Measurements from ENCODE around the gene PRKX. TPM values are rescaled to one million over a fixed set of nuclear protein-coding genes. Genes with fewer than 3 reads are reported as not detected.
"Not testable (repeated sequence)": the region's sequence is repeated elsewhere in the genome, so short reads cannot be mapped to it uniquely, and the experiment has no call there.

Gene PRKX
- total and polyA plus RNA-seq, 4 experiments from 2014 or later: 63.0 to 73.9 (median 68.5) TPM

GRCh38 chrX:3701445-3701928, 12.0 kb downstream of the PRKX start:
- intact Hi-C loops (cut with micrococcal nuclease); H3K4me3 ChIP-seq (ENCODE audit: low read length in 2 of 2); H3K27me3 Mint-ChIP-seq; H3K27ac ChIP-seq (ENCODE audit: low read depth, low read length); H3K36me3 ChIP-seq (ENCODE audit: insufficient read depth, low read length); H3K27me3 ChIP-seq (ENCODE audit: insufficient read depth, low read length); H3K9me3 Mint-ChIP-seq; H3K9me3 ChIP-seq (ENCODE audit: control insufficient read depth in 1 of 2, low read length in 2 of 2); DNase-seq: not testable (repeated sequence)
- CTCF ChIA-PET (ENCODE audit: partially characterized antibody): interaction anchor here (2.4 kb wide), 1 partner anchor 10 kb away, joined by 9 read pairs; no protein-coding TSS in a partner anchor
- Mint-ChIP-seq H3K4me3 (peak overlapping the region in 7 of 8 donors; percentile 53 to 96 (median 90)), H3K4me1 (peaks cover 33 to 93% (median 52%) of the 10 kb centered on the region in 4 donors), H3K27ac (peak overlapping the region; percentile 81 to 98 (median 92)), H3K36me3 (peaks cover 13 to 21% of the 10 kb centered on the region in 2 donors)
- peaks cover 53% of the 10 kb centered on the region for H3K4me1 ChIP-seq (ENCODE audit: insufficient read depth, low read length)
- POLR2A ChIA-PET (ENCODE audit: partially characterized antibody): interaction anchor here (1.2 to 2.5 kb wide), 2 partner anchors 10 to 15 kb away, joined by 3 to 16 read pairs; no protein-coding TSS in a partner anchor

DNA sequence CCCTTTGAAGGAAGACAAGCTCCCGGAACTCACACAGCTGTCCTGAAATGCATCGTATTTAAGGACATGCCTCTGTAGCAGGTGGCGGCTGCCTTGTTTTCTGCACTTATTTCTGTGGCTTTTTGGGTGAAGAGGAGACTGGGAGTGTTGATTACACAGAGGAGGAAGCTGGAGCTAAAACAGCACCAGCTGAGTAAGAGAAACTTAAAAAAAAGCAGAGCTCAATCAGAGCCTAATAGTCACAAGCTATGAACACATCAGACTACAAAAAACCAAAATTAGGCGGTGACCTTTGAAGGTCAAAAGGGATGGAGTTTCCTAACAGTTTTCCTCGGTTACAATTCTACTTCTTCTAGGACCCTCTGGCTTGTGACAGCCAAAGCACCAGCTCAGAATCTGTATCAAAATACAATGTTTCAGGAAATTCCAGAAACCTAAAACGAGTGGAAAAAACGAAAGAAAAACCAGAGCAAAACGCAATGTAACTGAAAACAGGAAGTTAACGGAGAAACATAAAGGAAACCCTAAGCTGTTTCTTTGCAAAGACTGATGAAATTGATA, 13.5 kb downstream of the PRKX start:
- Mint-ChIP-seq H3K9me3 (peaks cover 0 to 4% (median 0%) of the 10 kb centered on the region in 8 donors), H3K36me3 (peaks cover 13 to 20% of the 10 kb centered on the region in 2 donors), H3K4me3 (peak overlapping the region; percentile 87 to 96 (median 90)), H3K4me1 (peaks cover 40 to 93% (median 56%) of the 10 kb centered on the region in 4 donors), H3K27ac (peak overlapping the region; percentile 91 to 98 (median 93)), H3K27me3 (no peaks in the 10 kb centered on the region)
- H3K36me3 ChIP-seq (ENCODE audit: insufficient read depth, low read length): no peaks in the 10 kb centered on the region
- no peaks in the 10 kb centered on the region for H3K9me3 ChIP-seq (ENCODE audit: control insufficient read depth in 1 of 2, low read length in 2 of 2)
- H3K27ac ChIP-seq (ENCODE audit: low read depth, low read length): peak overlapping the region; percentile 63
- ChIA-PET CTCF (ENCODE audit: partially characterized antibody) (interaction anchor here (0.9 to 2.4 kb wide), 4 partner anchors 12 to 112 kb away, joined by 3 to 9 read pairs (median 6); partner anchors contain the start of gene PRKX), POLR2A (ENCODE audit: partially characterized antibody) (interaction anchor here (0.6 to 2.5 kb wide), 7 partner anchors 9 to 116 kb away, joined by 3 to 16 read pairs (median 3); partner anchors contain the start of gene PRKX)
- peak in 4 of 5 donors; percentile 31 to 44 (median 34) for DNase-seq
- H3K4me1 ChIP-seq (ENCODE audit: insufficient read depth, low read length): peaks cover 50% of the 10 kb centered on the region
- intact Hi-C loops (cut with micrococcal nuclease): loop anchor here (1.0 to 2.0 kb wide), 2 partner anchors 13 to 53 kb away; partner anchors contain the start of gene PRKX
- peak overlapping the region in 1 of 2 donors; percentile 56 for H3K4me3 ChIP-seq (ENCODE audit: low read length in 2 of 2)
- no peaks in the 10 kb centered on the region for H3K27me3 ChIP-seq (ENCODE audit: insufficient read depth, low read length)

- H3K4me1 ChIP-seq (ENCODE audit: insufficient read depth, low read length): peaks cover 48% of the 10 kb centered on the region
- intact Hi-C loops (cut with micrococcal nuclease): loop anchor here (2.0 kb wide), 1 partner anchor 51 kb away; no protein-coding TSS in a partner anchor
- H3K27ac ChIP-seq (ENCODE audit: low read depth, low read length): no peak overlapping the region
- peak overlapping the region in 3 of 8 donors; percentile 29 to 53 (median 41) for H3K4me3 Mint-ChIP-seq
- peaks cover 0 to 4% (median 0%) of the 10 kb centered on the region in 8 donors for H3K9me3 Mint-ChIP-seq
- H3K27me3 Mint-ChIP-seq: no peaks in the 10 kb centered on the region
- no peaks in the 10 kb centered on the region for H3K9me3 ChIP-seq (ENCODE audit: control insufficient read depth in 1 of 2, low read length in 2 of 2)
- POLR2A ChIA-PET (ENCODE audit: partially characterized antibody): no interaction called here
- no peak overlapping the region for H3K4me3 ChIP-seq (ENCODE audit: low read length in 2 of 2)
- peaks cover 8 to 11% of the 10 kb centered on the region in 2 donors for H3K36me3 Mint-ChIP-seq
- DNase-seq: no peak
- H3K27ac Mint-ChIP-seq: peak overlapping the region in 4 of 7 donors; percentile 46 to 57 (median 55)
- no peaks in the 10 kb centered on the region for H3K27me3 ChIP-seq (ENCODE audit: insufficient read depth, low read length)
- H3K4me1 Mint-ChIP-seq: peaks cover 36 to 87% (median 56%) of the 10 kb centered on the region in 4 donors
- CTCF ChIA-PET (ENCODE audit: partially characterized antibody): no interaction called here
- H3K36me3 ChIP-seq (ENCODE audit: insufficient read depth, low read length): no peaks in the 10 kb centered on the region
Measured at GRCh38 chrX:3697701-3698279, 15.7 kb downstream of the PRKX start.

DNA sequence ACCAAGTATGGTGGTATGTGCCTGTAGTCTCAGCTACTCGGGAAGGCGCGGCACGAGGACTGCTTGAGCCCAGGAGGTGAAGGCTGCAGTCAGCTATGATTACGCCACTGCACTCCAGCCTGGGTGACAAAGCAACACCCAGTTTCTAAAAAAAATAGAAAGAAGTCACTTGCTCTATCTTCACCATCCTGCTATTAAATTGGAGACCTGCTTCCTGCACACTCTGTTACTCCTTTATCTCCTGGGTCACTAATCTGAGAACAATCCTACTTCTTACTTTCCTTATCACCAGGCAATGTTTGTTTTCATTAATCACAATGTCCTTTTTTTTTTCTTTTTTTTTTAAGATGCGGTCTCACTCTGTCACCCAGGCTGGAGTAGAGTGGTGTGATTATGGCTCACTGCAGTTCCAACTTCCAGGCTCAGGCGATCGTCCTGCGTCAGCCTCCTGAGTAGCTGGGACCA, 16.2 kb downstream of the PRKX start:
- no peaks in the 10 kb centered on the region for H3K36me3 ChIP-seq (ENCODE audit: insufficient read depth, low read length)
- peaks cover 48% of the 10 kb centered on the region for H3K4me1 ChIP-seq (ENCODE audit: insufficient read depth, low read length)
- POLR2A ChIA-PET (ENCODE audit: partially characterized antibody): no interaction called here
- H3K4me1 Mint-ChIP-seq: peaks cover 36 to 90% (median 56%) of the 10 kb centered on the region in 4 donors
- no peaks in the 10 kb centered on the region for H3K27me3 Mint-ChIP-seq
- H3K9me3 Mint-ChIP-seq: peaks cover 0 to 4% (median 0%) of the 10 kb centered on the region in 8 donors
- H3K27me3 ChIP-seq (ENCODE audit: insufficient read depth, low read length): no peaks in the 10 kb centered on the region
- CTCF ChIA-PET (ENCODE audit: partially characterized antibody): no interaction called here
- no peaks in the 10 kb centered on the region for H3K9me3 ChIP-seq (ENCODE audit: control insufficient read depth in 1 of 2, low read length in 2 of 2)
- DNase-seq: no peak
- peak overlapping the region in 4 of 7 donors; percentile 13 to 55 (median 34) for H3K27ac Mint-ChIP-seq
- no peak overlapping the region for H3K4me3 ChIP-seq (ENCODE audit: low read length in 2 of 2)
- H3K36me3 Mint-ChIP-seq: peaks cover 8 to 11% of the 10 kb centered on the region in 2 donors
- no peak overlapping the region for H3K27ac ChIP-seq (ENCODE audit: low read depth, low read length)
- intact Hi-C loops (cut with micrococcal nuclease): no loop called here
- peak overlapping the region in 6 of 8 donors; percentile 4 to 43 (median 29) for H3K4me3 Mint-ChIP-seq

GRCh38 chrX:3695536-3695935, 17.9 kb downstream of the PRKX start:
- H3K27me3 ChIP-seq (ENCODE audit: insufficient read depth, low read length): no peaks in the 10 kb centered on the region
- CTCF ChIA-PET (ENCODE audit: partially characterized antibody): interaction anchor here (0.6 kb wide), 1 partner anchor 29 kb away, joined by 4 read pairs; no protein-coding TSS in a partner anchor
- H3K27ac Mint-ChIP-seq: peak overlapping the region in 6 of 7 donors; percentile 5 to 85 (median 73)

GRCh38 chrX:3690140-3690539, 23.3 kb downstream of the PRKX start:
- Mint-ChIP-seq H3K4me3 (peak overlapping the region in 1 of 8 donors; percentile 27), H3K9me3 (peaks cover 0 to 1% (median 0%) of the 10 kb centered on the region in 8 donors), H3K4me1 (peaks cover 23 to 82% (median 44%) of the 10 kb centered on the region in 4 donors), H3K27ac (peak overlapping the region in 3 of 7 donors; percentile 18 to 57 (median 43)), H3K36me3 (peaks cover 1 to 9% of the 10 kb centered on the region in 2 donors), H3K27me3 (no peaks in the 10 kb centered on the region)
- Histone ChIP-seq H3K27ac (ENCODE audit: low read depth, low read length) (no peak overlapping the region), H3K9me3 (ENCODE audit: control insufficient read depth in 1 of 2, low read length in 2 of 2) (no peaks in the 10 kb centered on the region), H3K4me3 (ENCODE audit: low read length in 2 of 2) (no peak overlapping the region), H3K27me3 (ENCODE audit: insufficient read depth, low read length) (no peaks in the 10 kb centered on the region), H3K36me3 (ENCODE audit: insufficient read depth, low read length) (no peaks in the 10 kb centered on the region), H3K4me1 (ENCODE audit: insufficient read depth, low read length) (peaks cover 16% of the 10 kb centered on the region)
- CTCF ChIA-PET (ENCODE audit: partially characterized antibody): no interaction called here
- intact Hi-C loops (cut with micrococcal nuclease): no loop called here
- DNase-seq: no peak
- POLR2A ChIA-PET (ENCODE audit: partially characterized antibody): interaction anchor here (2.0 kb wide), 1 partner anchor 10 kb away, joined by 10 read pairs; no protein-coding TSS in a partner anchor

More at GRCh38 chrX:3695536-3695935, 17.9 kb downstream of the PRKX start:
- peaks cover 43% of the 10 kb centered on the region for H3K4me1 ChIP-seq (ENCODE audit: insufficient read depth, low read length)
- POLR2A ChIA-PET (ENCODE audit: partially characterized antibody): interaction anchor here (1.1 to 2.3 kb wide), 2 partner anchors 13 to 16 kb away, joined by 6 to 8 read pairs; no protein-coding TSS in a partner anchor
- no peak for DNase-seq
- no peak overlapping the region for H3K27ac ChIP-seq (ENCODE audit: low read depth, low read length)
- Mint-ChIP-seq H3K27me3 (no peaks in the 10 kb centered on the region), H3K36me3 (peaks cover 9 to 12% of the 10 kb centered on the region in 2 donors), H3K4me3 (peak overlapping the region in 7 of 8 donors; percentile 7 to 49 (median 41)), H3K9me3 (peaks cover 0 to 2% (median 0%) of the 10 kb centered on the region in 8 donors), H3K4me1 (peaks cover 36 to 89% (median 58%) of the 10 kb centered on the region in 4 donors)
- no peak overlapping the region for H3K4me3 ChIP-seq (ENCODE audit: low read length in 2 of 2)
- no peaks in the 10 kb centered on the region for H3K36me3 ChIP-seq (ENCODE audit: insufficient read depth, low read length)
- intact Hi-C loops (cut with micrococcal nuclease): no loop called here
- H3K9me3 ChIP-seq (ENCODE audit: control insufficient read depth in 1 of 2, low read length in 2 of 2): no peaks in the 10 kb centered on the region

DNA sequence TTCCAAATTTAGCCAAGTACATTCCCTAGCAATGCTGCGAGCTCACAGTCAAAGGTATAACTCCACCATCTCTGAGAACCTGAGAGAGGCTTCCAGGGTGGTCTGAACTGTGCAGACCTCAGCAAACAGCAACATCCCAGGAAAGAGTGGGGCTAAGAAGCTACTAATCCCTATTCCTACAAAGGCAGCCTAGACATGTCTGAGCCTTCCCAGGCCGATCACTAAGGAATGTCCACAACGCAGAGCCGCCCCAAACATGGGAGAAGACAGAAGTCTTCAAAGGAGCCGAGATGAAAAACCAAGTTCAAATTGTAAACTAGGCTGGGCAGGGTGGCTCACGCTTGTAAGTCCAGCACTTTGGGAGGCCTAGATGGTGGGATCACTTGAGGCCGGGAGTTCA, 30.2 kb downstream of the PRKX start:
- peaks cover 11% of the 10 kb centered on the region for H3K4me1 ChIP-seq (ENCODE audit: insufficient read depth, low read length)
- H3K27ac Mint-ChIP-seq; DNase-seq; H3K27me3 Mint-ChIP-seq; H3K27ac ChIP-seq (ENCODE audit: low read depth, low read length); H3K4me3 ChIP-seq (ENCODE audit: low read length in 2 of 2); H3K36me3 Mint-ChIP-seq; H3K36me3 ChIP-seq (ENCODE audit: insufficient read depth, low read length); H3K27me3 ChIP-seq (ENCODE audit: insufficient read depth, low read length); H3K9me3 Mint-ChIP-seq; intact Hi-C loops (cut with micrococcal nuclease); H3K4me3 Mint-ChIP-seq; H3K9me3 ChIP-seq (ENCODE audit: control insufficient read depth in 1 of 2, low read length in 2 of 2); POLR2A ChIA-PET (ENCODE audit: partially characterized antibody); CTCF ChIA-PET (ENCODE audit: partially characterized antibody): not testable (repeated sequence)
- peaks cover 22 to 73% (median 34%) of the 10 kb centered on the region in 4 donors for H3K4me1 Mint-ChIP-seq
